Measurements from ENCODE around the gene DRGX.

The DRGX gene

GRCh38 chr10:49395741-49396665, at the start of gene DRGX:
DRGX (minus strand) TSS chr10:49396089; CDS start chr10:49395440, 649 bp downstream.
- DNase-seq = no peak

GRCh38 chr10:49444349-49444748, 48.5 kb upstream of the DRGX start:
- DNase-seq = no peak

- DNase-seq = no peak
Observed at GRCh38 chr10:49442863-49443262, 47.0 kb upstream of the DRGX start.

- DNase-seq = no peak
Observed at GRCh38 chr10:49441488-49442476, 45.9 kb upstream of the DRGX start.

- no peak for DNase-seq
Observed at GRCh38 chr10:49435225-49435624, 39.3 kb upstream of the DRGX start.

- no peak for DNase-seq
Observed at GRCh38 chr10:49433069-49433468, 37.2 kb upstream of the DRGX start.

GRCh38 chr10:49431426-49431825, 35.5 kb upstream of the DRGX start:
- no peak for DNase-seq

GRCh38 chr10:49429458-49429857, 33.6 kb upstream of the DRGX start:
- DNase-seq = no peak

- no peak for DNase-seq
Observed at GRCh38 chr10:49426490-49427360, 30.8 kb upstream of the DRGX start.

- DNase-seq = no peak
Observed at GRCh38 chr10:49419005-49419404, 23.1 kb upstream of the DRGX start.

- no peak for DNase-seq
Observed at GRCh38 chr10:49418328-49418727, 22.4 kb upstream of the DRGX start.

GRCh38 chr10:49418053-49418326, 22.1 kb upstream of the DRGX start:
- no peak for DNase-seq

GRCh38 chr10:49417311-49418052, 21.6 kb upstream of the DRGX start:
- DNase-seq = no peak

- no peak for DNase-seq
Observed at GRCh38 chr10:49415846-49416245, 20.0 kb upstream of the DRGX start.

- no peak for DNase-seq
Observed at GRCh38 chr10:49415109-49415508, 19.2 kb upstream of the DRGX start.

- no peak for DNase-seq
Observed at GRCh38 chr10:49414496-49414895, 18.6 kb upstream of the DRGX start.

GRCh38 chr10:49412571-49412970, 16.7 kb upstream of the DRGX start:
- no peak for DNase-seq

GRCh38 chr10:49410365-49411074, 14.6 kb upstream of the DRGX start:
- no peak for DNase-seq

- DNase-seq = no peak
Observed at GRCh38 chr10:49409755-49410154, 13.9 kb upstream of the DRGX start.

- no peak for DNase-seq
Observed at GRCh38 chr10:49408519-49409306, 12.8 kb upstream of the DRGX start.

Data from femur (tissue), 1 donor.